ENCODE data around the gene ANKRD23.

ANKRD23 gene

GRCh38 chr2:96792772-96793749, 50.8 kb downstream of the ANKRD23 start:
- H3K4me3 ChIP-seq (ENCODE audit: low read length) = no peak overlapping the region
- no peak for TF ChIP-seq CTCF (IDR thresholded peaks at IDR 0.05; ENCODE audit: insufficient read depth, low read depth, low read length, missing control alignments)
- no peak for DNase-seq (ENCODE audit: low read depth)

- H3K4me3 ChIP-seq (ENCODE audit: low read length) = no peak overlapping the region
- no peak for TF ChIP-seq CTCF (IDR thresholded peaks at IDR 0.05; ENCODE audit: insufficient read depth, low read depth, low read length, missing control alignments)
- no peak for DNase-seq (ENCODE audit: low read depth)
Observed at GRCh38 chr2:96789245-96789617, 54.6 kb downstream of the ANKRD23 start.

GRCh38 chr2:96788442-96789244, 55.2 kb downstream of the ANKRD23 start:
- TF ChIP-seq CTCF (IDR thresholded peaks at IDR 0.05; ENCODE audit: insufficient read depth, low read depth, low read length, missing control alignments) = no peak
- no peak for DNase-seq (ENCODE audit: low read depth)
- no peak overlapping the region for H3K4me3 ChIP-seq (ENCODE audit: low read length)

Measured in epithelial cell of esophagus (primary cell).